HTERT RPE-1 (cell line): ENCODE results near the gene CACNA1B.

Experiments used
- in situ Hi-C: fragments of 300-500 bp; cut with MboI; formaldehyde crosslinking; loops from 4 replicates; pipeline ENCODE4 v1.14.3; 2020; ENCODE audit warnings: low sequenced_read_pairs

Gene CACNA1B

GRCh38 chr9:138049779-138050471 lies 172.3 kb downstream of the CACNA1B start:
- in situ Hi-C loops: no loop called here

- in situ Hi-C loops: no loop called here
Measured at GRCh38 chr9:138050472-138051330, 173.1 kb downstream of the CACNA1B start.

- in situ Hi-C loops: no loop called here
Measured at GRCh38 chr9:138051586-138052321, 174.2 kb downstream of the CACNA1B start.

- in situ Hi-C loops: no loop called here
Measured at GRCh38 chr9:138052322-138052615, 174.7 kb downstream of the CACNA1B start.

- in situ Hi-C loops: no loop called here
Measured at GRCh38 chr9:138052635-138053320, 175.2 kb downstream of the CACNA1B start.

GRCh38 chr9:138053321-138053868 lies 175.8 kb downstream of the CACNA1B start:
- in situ Hi-C loops: no loop called here

- in situ Hi-C loops: no loop called here
Measured at GRCh38 chr9:138053996-138054752, 176.6 kb downstream of the CACNA1B start.

- in situ Hi-C loops: no loop called here
Measured at GRCh38 chr9:138057726-138058125, 180.1 kb downstream of the CACNA1B start.

GRCh38 chr9:138058181-138058580 lies 180.6 kb downstream of the CACNA1B start:
- in situ Hi-C loops: no loop called here

GRCh38 chr9:138059196-138059595 lies 181.6 kb downstream of the CACNA1B start:
- in situ Hi-C loops: no loop called here

GRCh38 chr9:138060365-138060764 lies 182.8 kb downstream of the CACNA1B start:
- in situ Hi-C loops: no loop called here

- in situ Hi-C loops: no loop called here
Measured at GRCh38 chr9:138060881-138061280, 183.3 kb downstream of the CACNA1B start.

GRCh38 chr9:138061631-138062030 lies 184.0 kb downstream of the CACNA1B start:
- in situ Hi-C loops: no loop called here

- in situ Hi-C loops: no loop called here
Measured at GRCh38 chr9:138062196-138062595, 184.6 kb downstream of the CACNA1B start.

- in situ Hi-C loops: no loop called here
Measured at GRCh38 chr9:138063033-138063432, 185.5 kb downstream of the CACNA1B start.

- in situ Hi-C loops: no loop called here
Measured at GRCh38 chr9:138063785-138064184, 186.2 kb downstream of the CACNA1B start.

- in situ Hi-C loops: no loop called here
Measured at GRCh38 chr9:138064547-138064946, 187.0 kb downstream of the CACNA1B start.

- in situ Hi-C loops: no loop called here
Measured at GRCh38 chr9:138065287-138065686, 187.7 kb downstream of the CACNA1B start.

- in situ Hi-C loops: no loop called here
Measured at GRCh38 chr9:138066049-138066448, 188.5 kb downstream of the CACNA1B start.
